ENCODE results near the gene COL20A1.

The COL20A1 gene

GRCh38 chr20:63339154-63340094 is 46.4 kb downstream of the COL20A1 start (continued):
- TF ChIP-seq ZNF366 (tag by site-specific recombination; conservative IDR thresholded peaks at IDR 0.05) (peak; percentile 84), ZNF518A (tag by site-specific recombination; conservative IDR thresholded peaks at IDR 0.05; ENCODE audit: low read depth) (peak; percentile 66), ZNF548 (tag by site-specific recombination; IDR thresholded peaks at IDR 0.05) (0 out of 2 replicates have a peak, but pooled peaks have one; percentile 35), ZNF558 (tag by site-specific recombination; IDR thresholded peaks at IDR 0.05) (peak; percentile 62), ZNF169 (tag by site-specific recombination; IDR thresholded peaks at IDR 0.05) (0 out of 2 replicates have a peak, but pooled peaks have one; percentile 41), KLF16 (tag by site-specific recombination; IDR thresholded peaks at IDR 0.05) (peak; percentile 92), ZNF747 (tag by site-specific recombination; IDR thresholded peaks at IDR 0.05) (0 out of 2 replicates have a peak, but pooled peaks have one; percentile 64), ZNF404 (tag by site-specific recombination; IDR thresholded peaks at IDR 0.05) (peak; percentile 70; the same call in 1 of the 2 replicates), SP2 (tag by site-specific recombination; IDR thresholded peaks at IDR 0.05) (peak; percentile 17; the same call in 1 of the 2 replicates), ZBTB26 (tag by site-specific recombination; optimal IDR thresholded peaks at IDR 0.05) (peak; percentile 14), ZNF24 (tag by site-specific recombination; IDR thresholded peaks at IDR 0.05) (peak; percentile 94), ZEB2 (tag by site-specific recombination; IDR thresholded peaks at IDR 0.05) (peak; percentile 81), ZNF670 (tag by site-specific recombination; IDR thresholded peaks at IDR 0.05; ENCODE audit: low read depth) (0 out of 2 replicates have a peak, but pooled peaks have one; percentile 52), YY2 (tag by site-specific recombination; IDR thresholded peaks at IDR 0.05) (peak; percentile 62; the same call in 1 of the 2 replicates), ZFP69B (tag by site-specific recombination; IDR thresholded peaks at IDR 0.05) (peak; percentile 82), ZNF514 (tag by site-specific recombination; IDR thresholded peaks at IDR 0.05) (peak; percentile 48; the same call in 1 of the 2 replicates)
- TF ChIP-seq, protein P1, sequence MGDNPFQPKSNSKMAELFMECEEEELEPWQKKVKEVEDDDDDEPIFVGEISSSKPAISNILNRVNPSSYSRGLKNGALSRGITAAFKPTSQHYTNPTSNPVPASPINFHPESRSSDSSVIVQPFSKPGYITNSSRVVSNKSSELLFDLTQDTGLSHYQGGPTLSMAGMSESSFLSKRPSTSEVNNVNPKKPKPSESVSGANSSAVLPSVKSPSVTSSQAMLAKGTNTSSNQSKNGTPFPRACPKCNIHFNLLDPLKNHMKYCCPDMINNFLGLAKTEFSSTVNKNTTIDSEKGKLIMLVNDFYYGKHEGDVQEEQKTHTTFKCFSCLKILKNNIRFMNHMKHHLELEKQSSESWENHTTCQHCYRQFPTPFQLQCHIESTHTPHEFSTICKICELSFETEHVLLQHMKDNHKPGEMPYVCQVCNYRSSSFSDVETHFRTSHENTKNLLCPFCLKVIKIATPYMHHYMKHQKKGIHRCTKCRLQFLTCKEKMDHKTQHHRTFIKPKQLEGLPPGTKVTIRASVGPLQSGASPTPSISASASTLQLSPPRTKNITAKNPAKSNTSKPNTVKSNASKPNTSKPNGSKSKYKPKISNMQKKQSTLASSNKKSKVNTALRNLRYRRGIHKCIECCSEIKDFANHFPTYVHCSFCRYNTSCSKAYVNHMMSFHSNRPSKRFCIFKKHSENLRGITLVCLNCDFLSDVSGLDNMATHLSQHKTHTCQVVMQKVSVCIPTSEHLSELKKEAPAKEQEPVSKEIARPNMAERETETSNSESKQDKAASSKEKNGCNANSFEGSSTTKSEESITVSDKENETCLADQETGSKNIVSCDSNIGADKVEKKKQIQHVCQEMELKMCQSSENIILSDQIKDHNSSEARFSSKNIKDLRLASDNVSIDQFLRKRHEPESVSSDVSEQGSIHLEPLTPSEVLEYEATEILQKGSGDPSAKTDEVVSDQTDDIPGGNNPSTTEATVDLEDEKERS (tag by site-specific recombination; IDR thresholded peaks at IDR 0.05), result peak; percentile 57; the same call in 1 of the 2 replicates
- TF ChIP-seq, protein P2, sequence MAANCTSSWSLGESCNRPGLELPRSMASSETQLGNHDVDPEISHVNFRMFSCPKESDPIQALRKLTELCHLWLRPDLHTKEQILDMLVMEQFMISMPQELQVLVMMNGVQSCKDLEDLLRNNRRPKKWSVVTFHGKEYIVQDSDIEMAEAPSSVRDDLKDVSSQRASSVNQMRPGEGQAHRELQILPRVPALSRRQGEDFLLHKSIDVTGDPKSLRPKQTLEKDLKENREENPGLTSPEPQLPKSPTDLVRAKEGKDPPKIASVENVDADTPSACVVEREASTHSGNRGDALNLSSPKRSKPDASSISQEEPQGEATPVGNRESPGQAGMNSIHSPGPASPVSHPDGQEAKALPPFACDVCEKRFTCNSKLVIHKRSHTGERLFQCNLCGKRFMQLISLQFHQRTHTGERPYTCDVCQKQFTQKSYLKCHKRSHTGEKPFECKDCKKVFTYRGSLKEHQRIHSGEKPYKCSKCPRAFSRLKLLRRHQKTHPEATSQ (tag by site-specific recombination; IDR thresholded peaks at IDR 0.05), result 0 out of 2 replicates have a peak, but pooled peaks have one; percentile 19
- TF ChIP-seq, protein P3, sequence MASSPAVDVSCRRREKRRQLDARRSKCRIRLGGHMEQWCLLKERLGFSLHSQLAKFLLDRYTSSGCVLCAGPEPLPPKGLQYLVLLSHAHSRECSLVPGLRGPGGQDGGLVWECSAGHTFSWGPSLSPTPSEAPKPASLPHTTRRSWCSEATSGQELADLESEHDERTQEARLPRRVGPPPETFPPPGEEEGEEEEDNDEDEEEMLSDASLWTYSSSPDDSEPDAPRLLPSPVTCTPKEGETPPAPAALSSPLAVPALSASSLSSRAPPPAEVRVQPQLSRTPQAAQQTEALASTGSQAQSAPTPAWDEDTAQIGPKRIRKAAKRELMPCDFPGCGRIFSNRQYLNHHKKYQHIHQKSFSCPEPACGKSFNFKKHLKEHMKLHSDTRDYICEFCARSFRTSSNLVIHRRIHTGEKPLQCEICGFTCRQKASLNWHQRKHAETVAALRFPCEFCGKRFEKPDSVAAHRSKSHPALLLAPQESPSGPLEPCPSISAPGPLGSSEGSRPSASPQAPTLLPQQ (tag by site-specific recombination; IDR thresholded peaks at IDR 0.05), result peak; percentile 73
- TF ChIP-seq, protein P4, sequence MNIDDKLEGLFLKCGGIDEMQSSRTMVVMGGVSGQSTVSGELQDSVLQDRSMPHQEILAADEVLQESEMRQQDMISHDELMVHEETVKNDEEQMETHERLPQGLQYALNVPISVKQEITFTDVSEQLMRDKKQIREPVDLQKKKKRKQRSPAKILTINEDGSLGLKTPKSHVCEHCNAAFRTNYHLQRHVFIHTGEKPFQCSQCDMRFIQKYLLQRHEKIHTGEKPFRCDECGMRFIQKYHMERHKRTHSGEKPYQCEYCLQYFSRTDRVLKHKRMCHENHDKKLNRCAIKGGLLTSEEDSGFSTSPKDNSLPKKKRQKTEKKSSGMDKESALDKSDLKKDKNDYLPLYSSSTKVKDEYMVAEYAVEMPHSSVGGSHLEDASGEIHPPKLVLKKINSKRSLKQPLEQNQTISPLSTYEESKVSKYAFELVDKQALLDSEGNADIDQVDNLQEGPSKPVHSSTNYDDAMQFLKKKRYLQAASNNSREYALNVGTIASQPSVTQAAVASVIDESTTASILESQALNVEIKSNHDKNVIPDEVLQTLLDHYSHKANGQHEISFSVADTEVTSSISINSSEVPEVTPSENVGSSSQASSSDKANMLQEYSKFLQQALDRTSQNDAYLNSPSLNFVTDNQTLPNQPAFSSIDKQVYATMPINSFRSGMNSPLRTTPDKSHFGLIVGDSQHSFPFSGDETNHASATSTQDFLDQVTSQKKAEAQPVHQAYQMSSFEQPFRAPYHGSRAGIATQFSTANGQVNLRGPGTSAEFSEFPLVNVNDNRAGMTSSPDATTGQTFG (tag by site-specific recombination; IDR thresholded peaks at IDR 0.05; ENCODE audit: borderline replicate concordance), result 0 out of 2 replicates have a peak, but pooled peaks have one; percentile 15

All from HEK293 (cell line).